HCT116 (cell line): Measurements from ENCODE around the gene MALSU1. TPM values are rescaled to one million over a fixed set of nuclear protein-coding genes. Genes with fewer than 3 reads are reported as not detected.

Experiments
- total RNA-seq: library from RNA; stranded (reverse); gene quantifications from one replicate; pipeline ENCODE4 v1.2.1, GENCODE V29; 2021; ENCODE audit not compliant: unreplicated experiment

Gene MALSU1
- total RNA-seq, 1 experiment from 2014 or later: 105 TPM

Other genes with a start within 250 kb of the MALSU1 start
- 20.6 TPM for gene KLHL7, start 193.6 kb upstream of the MALSU1 start, total RNA-seq
- gene NUP42, start 117.3 kb upstream of the MALSU1 start, total RNA-seq: 36.5 TPM
- gene GPNMB, start 52.6 kb upstream of the MALSU1 start, total RNA-seq: 2.8 TPM
- gene IGF2BP3, start 171.2 kb downstream of the MALSU1 start, total RNA-seq: 79.1 TPM
- 122 TPM for gene TRA2A, start 232.6 kb downstream of the MALSU1 start, total RNA-seq